ENCODE results near the gene NLN. TPM values are rescaled to one million over a fixed set of nuclear protein-coding genes. Genes with fewer than 3 reads are reported as not detected.

Gene NLN
- total RNA-seq, 4 donors from 2014 or later = 8.7 to 17.5 (median 13.1) TPM

DNA sequence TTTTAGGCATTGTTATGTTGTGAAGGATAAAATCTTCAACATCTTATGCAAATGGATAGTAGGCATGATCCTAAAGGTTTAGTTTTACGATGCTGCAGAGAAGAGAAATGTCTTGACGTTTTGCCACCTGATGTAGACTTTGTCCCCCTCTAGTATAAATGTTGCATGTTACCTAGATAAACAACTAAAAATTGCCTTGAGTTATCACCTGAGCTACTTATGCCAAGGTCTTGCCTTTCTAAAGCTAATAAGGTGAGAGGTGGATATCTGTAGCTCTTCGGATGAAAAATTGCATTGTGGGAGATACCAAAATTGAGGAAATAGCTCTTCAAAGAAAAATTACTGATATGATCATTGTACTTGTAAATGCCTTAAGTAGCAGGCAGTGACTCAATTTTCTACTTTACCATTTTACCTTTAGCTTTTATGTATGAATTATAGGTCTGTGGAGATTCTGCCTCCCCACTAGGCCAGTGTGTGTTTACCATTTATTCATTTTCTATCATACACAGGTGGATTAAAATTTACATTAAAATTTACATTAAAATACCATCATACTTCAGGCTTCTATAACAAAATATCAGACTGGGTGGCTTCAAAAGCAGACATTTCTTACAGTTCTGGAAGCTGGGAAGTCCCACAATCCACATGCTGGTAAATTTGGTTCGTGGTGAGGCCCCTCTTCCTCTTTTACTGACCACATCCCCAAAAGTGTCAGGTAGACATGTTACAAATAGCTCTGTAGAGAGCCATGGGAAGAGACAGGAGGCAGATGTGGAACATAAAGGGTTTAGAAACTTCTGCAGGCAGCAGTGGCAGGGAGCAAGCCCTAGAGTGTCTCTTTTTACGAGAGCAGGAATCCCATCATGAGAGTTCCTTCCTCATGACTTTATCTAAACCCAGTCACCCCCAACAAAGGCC lies 103.7 kb downstream of the NLN start:
- intact Hi-C loops (cut with DNase I) = no loop called here
- no peaks in the 10 kb centered on the region for H3K36me3 ChIP-seq
- H3K27ac ChIP-seq = no peak overlapping the region

GRCh38 chr5:65828022-65828896 lies 106.3 kb downstream of the NLN start:
- Histone ChIP-seq H3K36me3 (no peaks in the 10 kb centered on the region), H3K27ac (no peak overlapping the region), H3K4me1 (no peaks in the 10 kb centered on the region), H3K27me3 (no peaks in the 10 kb centered on the region), H3K9me3 (no peaks in the 10 kb centered on the region), H3K4me3 (replicated peaks in 1 of 3) (no peak overlapping the region)
- intact Hi-C loops (cut with DNase I) = no loop called here
- no peak for DNase-seq
- TF ChIP-seq, protein P1, sequence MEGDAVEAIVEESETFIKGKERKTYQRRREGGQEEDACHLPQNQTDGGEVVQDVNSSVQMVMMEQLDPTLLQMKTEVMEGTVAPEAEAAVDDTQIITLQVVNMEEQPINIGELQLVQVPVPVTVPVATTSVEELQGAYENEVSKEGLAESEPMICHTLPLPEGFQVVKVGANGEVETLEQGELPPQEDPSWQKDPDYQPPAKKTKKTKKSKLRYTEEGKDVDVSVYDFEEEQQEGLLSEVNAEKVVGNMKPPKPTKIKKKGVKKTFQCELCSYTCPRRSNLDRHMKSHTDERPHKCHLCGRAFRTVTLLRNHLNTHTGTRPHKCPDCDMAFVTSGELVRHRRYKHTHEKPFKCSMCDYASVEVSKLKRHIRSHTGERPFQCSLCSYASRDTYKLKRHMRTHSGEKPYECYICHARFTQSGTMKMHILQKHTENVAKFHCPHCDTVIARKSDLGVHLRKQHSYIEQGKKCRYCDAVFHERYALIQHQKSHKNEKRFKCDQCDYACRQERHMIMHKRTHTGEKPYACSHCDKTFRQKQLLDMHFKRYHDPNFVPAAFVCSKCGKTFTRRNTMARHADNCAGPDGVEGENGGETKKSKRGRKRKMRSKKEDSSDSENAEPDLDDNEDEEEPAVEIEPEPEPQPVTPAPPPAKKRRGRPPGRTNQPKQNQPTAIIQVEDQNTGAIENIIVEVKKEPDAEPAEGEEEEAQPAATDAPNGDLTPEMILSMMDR (IDR thresholded peaks at IDR 0.05) = no peak
- TF ChIP-seq POLR2A (IDR thresholded peaks at IDR 0.05) = no peak
- WGBS, 2 donors = 45 to 60% methylated on average over 12 of the region's 12 CpGs

More for the DNA sequence above, 103.7 kb downstream of the NLN start:
- TF ChIP-seq, protein P1 (IDR thresholded peaks at IDR 0.05) = no peak
- no peak for TF ChIP-seq POLR2A (IDR thresholded peaks at IDR 0.05)
- WGBS, 2 donors = 92 to 96% methylated on average over 5 of the region's 5 CpGs
- H3K9me3 ChIP-seq = no peaks in the 10 kb centered on the region
- DNase-seq = no peak
- H3K4me1 ChIP-seq = no peaks in the 10 kb centered on the region
- no peak overlapping the region for H3K4me3 ChIP-seq (replicated peaks in 1 of 3)
- no peaks in the 10 kb centered on the region for H3K27me3 ChIP-seq

DNA sequence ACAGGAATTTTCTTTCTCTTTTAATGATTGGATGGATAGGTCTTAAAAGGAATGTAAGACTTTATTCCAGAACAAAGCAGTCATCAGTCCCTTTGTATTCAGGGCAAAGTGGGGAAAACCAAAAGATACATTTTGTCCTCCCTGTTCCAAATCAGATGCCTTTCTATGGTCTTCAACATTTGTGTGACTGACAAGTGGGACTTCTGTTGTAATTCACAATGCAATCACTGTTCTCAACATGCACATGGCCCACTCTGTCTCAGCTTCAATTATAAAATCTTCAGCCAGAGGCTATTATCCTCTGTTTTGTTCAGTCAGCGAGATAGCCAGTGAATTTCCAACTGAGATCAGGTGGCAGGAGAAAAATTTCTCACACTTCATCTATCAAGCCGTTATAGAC lies 108.9 kb downstream of the NLN start:
- TF ChIP-seq, protein P1 (IDR thresholded peaks at IDR 0.05) = no peak
- no peak for TF ChIP-seq POLR2A (IDR thresholded peaks at IDR 0.05)
- no peaks in the 10 kb centered on the region for H3K9me3 ChIP-seq
- WGBS, 2 donors = 83 to 88% methylated on average over 2 of the region's 2 CpGs
- DNase-seq = no peak
- H3K36me3 ChIP-seq = no peaks in the 10 kb centered on the region
- no peaks in the 10 kb centered on the region for H3K27me3 ChIP-seq
- H3K4me3 ChIP-seq (replicated peaks in 1 of 3) = no peak overlapping the region
- H3K4me1 ChIP-seq = no peaks in the 10 kb centered on the region
- no peak overlapping the region for H3K27ac ChIP-seq
- intact Hi-C loops (cut with DNase I) = no loop called here

DNA sequence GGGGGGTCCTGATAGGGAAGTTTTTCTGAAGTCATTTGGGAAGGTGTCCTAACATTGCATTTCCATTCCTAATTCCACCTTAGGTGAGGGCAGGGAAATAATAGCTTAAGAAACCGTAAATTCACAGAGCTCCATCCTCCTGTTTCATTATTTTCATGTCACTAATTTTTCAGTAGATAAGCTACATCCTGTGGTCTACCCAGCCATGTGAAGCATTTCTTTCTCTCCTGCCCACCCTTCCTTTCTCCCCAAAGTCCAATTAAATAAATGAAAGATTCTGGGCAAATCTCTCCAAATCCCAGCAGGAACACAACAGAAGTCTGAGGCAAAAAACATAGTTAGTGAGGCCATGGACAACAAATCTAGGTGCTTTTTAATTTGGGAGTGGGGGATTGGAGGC lies 109.3 kb downstream of the NLN start:
- H3K4me3 ChIP-seq (replicated peaks in 1 of 3) = no peak overlapping the region
- no peaks in the 10 kb centered on the region for H3K27me3 ChIP-seq
- H3K4me1 ChIP-seq = no peaks in the 10 kb centered on the region
- no peak for TF ChIP-seq POLR2A (IDR thresholded peaks at IDR 0.05)
- TF ChIP-seq, protein P1 (IDR thresholded peaks at IDR 0.05) = no peak
- H3K9me3 ChIP-seq = no peaks in the 10 kb centered on the region
- DNase-seq = no peak
- intact Hi-C loops (cut with DNase I) = no loop called here
- 29 to 97% methylated on average over 1 of the region's 1 CpG for WGBS, 2 donors
- no peak overlapping the region for H3K27ac ChIP-seq
- no peaks in the 10 kb centered on the region for H3K36me3 ChIP-seq

Measured in thyroid gland (tissue), 4 donors.